Chondrocyte (in vitro differentiated cells): ENCODE data around the gene PLS3. TPM values are rescaled to one million over a fixed set of nuclear protein-coding genes. Genes with fewer than 3 reads are reported as not detected.

Source experiments
- DNase-seq: peaks from one replicate; pipeline ENCODE4 v3.0.0; 2021; ENCODE audit warnings: mixed read lengths, low spot score
- H3K27ac Mint-ChIP-seq: one replicate; pipeline ENCODE4 v1.8.0; 2021; ENCODE audit warnings: mild to moderate bottlenecking, moderate library complexity, mixed read lengths; ENCODE audit not compliant: unreplicated experiment
- H3K27me3 Mint-ChIP-seq: 2 replicates; pipeline ENCODE4 v1.8.0; 2021; ENCODE audit warnings: low read depth, mixed read lengths
- H3K36me3 Mint-ChIP-seq: 2 replicates; pipeline ENCODE4 v1.8.0; 2021; ENCODE audit warnings: low read depth, mixed read lengths
- H3K4me1 Mint-ChIP-seq: 2 replicates; pipeline ENCODE4 v1.8.0; 2021; ENCODE audit warnings: low read depth, mild to moderate bottlenecking, mixed read lengths
- H3K4me3 Mint-ChIP-seq: one replicate; pipeline ENCODE4 v1.8.0; 2021; ENCODE audit warnings: mild to moderate bottlenecking, moderate library complexity, mixed read lengths; ENCODE audit not compliant: unreplicated experiment
- H3K9me3 Mint-ChIP-seq: 2 replicates; pipeline ENCODE4 v1.8.0; 2021; ENCODE audit warnings: low read depth, mixed read lengths
- long read RNA-seq: library from polyadenylated mRNA; stranded (forward); transcript quantifications from one replicate; pipeline ENCODE4 v2.0.0, GENCODE V29; 2021
- total RNA-seq: library from RNA; stranded (reverse); gene quantifications from 3 replicates; pipeline ENCODE4 v1.2.1, GENCODE V29; 2021
- TF ChIP-seq, protein P1 (sequence below): fragments of 200-600 bp; sonication (generic); IDR thresholded peaks from 2 replicates; pipeline ENCODE4 v1.5.0; 2021; ENCODE audit warnings: antibody characterized with exemption, mild to moderate bottlenecking, moderate library complexity

PLS3 gene, protein sequence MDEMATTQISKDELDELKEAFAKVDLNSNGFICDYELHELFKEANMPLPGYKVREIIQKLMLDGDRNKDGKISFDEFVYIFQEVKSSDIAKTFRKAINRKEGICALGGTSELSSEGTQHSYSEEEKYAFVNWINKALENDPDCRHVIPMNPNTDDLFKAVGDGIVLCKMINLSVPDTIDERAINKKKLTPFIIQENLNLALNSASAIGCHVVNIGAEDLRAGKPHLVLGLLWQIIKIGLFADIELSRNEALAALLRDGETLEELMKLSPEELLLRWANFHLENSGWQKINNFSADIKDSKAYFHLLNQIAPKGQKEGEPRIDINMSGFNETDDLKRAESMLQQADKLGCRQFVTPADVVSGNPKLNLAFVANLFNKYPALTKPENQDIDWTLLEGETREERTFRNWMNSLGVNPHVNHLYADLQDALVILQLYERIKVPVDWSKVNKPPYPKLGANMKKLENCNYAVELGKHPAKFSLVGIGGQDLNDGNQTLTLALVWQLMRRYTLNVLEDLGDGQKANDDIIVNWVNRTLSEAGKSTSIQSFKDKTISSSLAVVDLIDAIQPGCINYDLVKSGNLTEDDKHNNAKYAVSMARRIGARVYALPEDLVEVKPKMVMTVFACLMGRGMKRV
- 587 to 660 TPM (median 642 TPM) in 3 replicates for total RNA-seq
- long read RNA-seq, transcript PLS3-209 (16 exons, 3,037 nt) = minor isoform, 87 of 2,832 reads
- long read RNA-seq, transcript PLS3-202 (16 exons, 3,280 nt) = major isoform, 2,575 of 2,832 reads
- long read RNA-seq, partial matches to known transcripts = 70 of 2,832 reads
- long read RNA-seq, other reads (novel, unspliced or antisense) = 100 of 2,832 reads

- H3K9me3 Mint-ChIP-seq = no peaks in the 10 kb centered on the region
These were observed at the start of gene PLS3 for GRCh38 chrX:115560978-115561604. TSS of gene PLS3 (plus strand) at chrX:115561174. CDS start at chrX:115610251, 49,077 bp downstream.

GRCh38 chrX:115518113-115518512 lies 42.9 kb upstream of the PLS3 start:
- no peak overlapping the region for H3K4me3 Mint-ChIP-seq
- H3K9me3 Mint-ChIP-seq = no peaks in the 10 kb centered on the region
- no peaks in the 10 kb centered on the region for H3K36me3 Mint-ChIP-seq
- TF ChIP-seq, protein P1, sequence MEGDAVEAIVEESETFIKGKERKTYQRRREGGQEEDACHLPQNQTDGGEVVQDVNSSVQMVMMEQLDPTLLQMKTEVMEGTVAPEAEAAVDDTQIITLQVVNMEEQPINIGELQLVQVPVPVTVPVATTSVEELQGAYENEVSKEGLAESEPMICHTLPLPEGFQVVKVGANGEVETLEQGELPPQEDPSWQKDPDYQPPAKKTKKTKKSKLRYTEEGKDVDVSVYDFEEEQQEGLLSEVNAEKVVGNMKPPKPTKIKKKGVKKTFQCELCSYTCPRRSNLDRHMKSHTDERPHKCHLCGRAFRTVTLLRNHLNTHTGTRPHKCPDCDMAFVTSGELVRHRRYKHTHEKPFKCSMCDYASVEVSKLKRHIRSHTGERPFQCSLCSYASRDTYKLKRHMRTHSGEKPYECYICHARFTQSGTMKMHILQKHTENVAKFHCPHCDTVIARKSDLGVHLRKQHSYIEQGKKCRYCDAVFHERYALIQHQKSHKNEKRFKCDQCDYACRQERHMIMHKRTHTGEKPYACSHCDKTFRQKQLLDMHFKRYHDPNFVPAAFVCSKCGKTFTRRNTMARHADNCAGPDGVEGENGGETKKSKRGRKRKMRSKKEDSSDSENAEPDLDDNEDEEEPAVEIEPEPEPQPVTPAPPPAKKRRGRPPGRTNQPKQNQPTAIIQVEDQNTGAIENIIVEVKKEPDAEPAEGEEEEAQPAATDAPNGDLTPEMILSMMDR = no peak
- no peaks in the 10 kb centered on the region for H3K27me3 Mint-ChIP-seq
- H3K27ac Mint-ChIP-seq = no peak overlapping the region
- DNase-seq = no peak
- H3K4me1 Mint-ChIP-seq = peaks cover 4% of the 10 kb centered on the region

More at GRCh38 chrX:115560978-115561604, at the start of gene PLS3:
- Mint-ChIP-seq H3K4me1 (peaks cover 51% of the 10 kb centered on the region), H3K27ac (peak within 1 kb of the TSS; percentile 99), H3K4me3 (peak within 1 kb of the TSS; percentile 99), H3K27me3 (no peaks in the 10 kb centered on the region), H3K36me3 (peaks cover 2% of the 10 kb centered on the region)
- peak; percentile 98 for DNase-seq
- TF ChIP-seq, protein P1 = no peak

DNA sequence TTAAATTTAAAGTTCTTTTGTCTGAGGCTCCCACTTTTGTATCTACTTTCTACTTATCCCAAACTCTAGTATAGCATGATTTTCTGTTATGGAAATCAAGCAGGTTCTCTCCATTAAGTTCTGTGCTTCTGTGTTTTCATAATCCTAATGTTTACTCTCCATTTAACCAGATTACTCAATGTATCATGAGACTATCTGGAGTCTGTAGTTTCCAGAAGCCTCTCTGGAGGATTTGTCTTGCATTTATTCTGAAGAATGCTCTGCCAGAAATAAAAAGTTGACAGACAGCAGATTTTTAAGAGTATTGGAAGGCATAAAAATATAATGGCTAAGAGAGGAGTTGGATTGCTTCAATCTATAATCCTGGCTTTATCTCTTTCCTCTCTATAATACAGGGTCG lies 39.2 kb upstream of the PLS3 start:
- H3K27me3 Mint-ChIP-seq = no peaks in the 10 kb centered on the region
- H3K9me3 Mint-ChIP-seq = no peaks in the 10 kb centered on the region
- no peaks in the 10 kb centered on the region for H3K36me3 Mint-ChIP-seq
- TF ChIP-seq, protein P1 = no peak
- DNase-seq = no peak
- H3K27ac Mint-ChIP-seq = no peak overlapping the region
- H3K4me3 Mint-ChIP-seq = no peak overlapping the region
- H3K4me1 Mint-ChIP-seq = peaks cover 4% of the 10 kb centered on the region

GRCh38 chrX:115522952-115523351 lies 38.0 kb upstream of the PLS3 start:
- DNase-seq = no peak
- Mint-ChIP-seq H3K9me3 (no peaks in the 10 kb centered on the region), H3K4me1 (peaks cover 4% of the 10 kb centered on the region), H3K27ac (no peak overlapping the region), H3K36me3 (no peaks in the 10 kb centered on the region), H3K27me3 (no peaks in the 10 kb centered on the region), H3K4me3 (no peak overlapping the region)
- TF ChIP-seq, protein P1 = no peak

GRCh38 chrX:115525486-115525885 lies 35.5 kb upstream of the PLS3 start:
- TF ChIP-seq, protein P1 = no peak
- Mint-ChIP-seq H3K4me1 (peaks cover 4% of the 10 kb centered on the region), H3K36me3 (no peaks in the 10 kb centered on the region), H3K4me3 (no peak overlapping the region), H3K9me3 (no peaks in the 10 kb centered on the region), H3K27me3 (no peaks in the 10 kb centered on the region), H3K27ac (no peak overlapping the region)
- DNase-seq = no peak
